Neural cell (in vitro differentiated cells): ENCODE data around the gene SLX4IP. TPM values are rescaled to one million over a fixed set of nuclear protein-coding genes. Genes with fewer than 3 reads are reported as not detected.

Experiments
- H2AFZ ChIP-seq: fragments of 200-600, 300-800 bp; sonication (generic), shearing (Covaris generic); 2 replicates; pipeline ENCODE4 v1.6.0; 2014; ENCODE audit warnings: low read depth, mild to moderate bottlenecking, antibody characterized with exemption, low read length, moderate library complexity
- H3F3A ChIP-seq: fragments of 200-600 bp; shearing (Covaris generic); 2 replicates; pipeline ENCODE4 v1.6.1; 2016; ENCODE audit warnings: mild to moderate bottlenecking, moderate library complexity, mixed read lengths, antibody characterized with exemption, low read length; ENCODE audit not compliant: insufficient read depth, poor library complexity, severe bottlenecking
- H3K27ac ChIP-seq: fragments of 200-600, 300-800 bp; sonication (generic), shearing (Covaris generic); 2 replicates; pipeline ENCODE4 v1.5.1; 2014; ENCODE audit warnings: mild to moderate bottlenecking, low read length, moderate library complexity
- H3K27me3 ChIP-seq: fragments of 300-800, 200-600 bp; sonication (generic), shearing (Covaris generic); 2 replicates; pipeline ENCODE4 v1.6.0; 2014; ENCODE audit warnings: mild to moderate bottlenecking, low read depth, low read length, moderate library complexity; ENCODE audit not compliant: insufficient read depth
- H3K36me3 ChIP-seq: fragments of 300-800, 200-600 bp; sonication (generic), shearing (Covaris generic); 2 replicates; pipeline ENCODE4 v1.5.1; 2014; ENCODE audit warnings: mild to moderate bottlenecking, antibody characterized with exemption, low read length, moderate library complexity; ENCODE audit not compliant: insufficient read depth
- H3K4me2 ChIP-seq: fragments of 300-800, 200-600 bp; sonication (generic), shearing (Covaris generic); 2 replicates; pipeline ENCODE4 v1.6.0; 2014; ENCODE audit warnings: mild to moderate bottlenecking, low read length
- H3K4me3 ChIP-seq: fragments of 300-800, 200-600 bp; sonication (generic), shearing (Covaris generic); 2 replicates; pipeline ENCODE4 v1.5.1; 2014; ENCODE audit warnings: mild to moderate bottlenecking, low read length, moderate library complexity
- H3K79me2 ChIP-seq: fragments of 200-600 bp; shearing (Covaris generic); replicated peaks from 2 replicates; pipeline ENCODE4 v1.6.0; 2014; ENCODE audit warnings: mild to moderate bottlenecking, low read length, moderate library complexity; ENCODE audit not compliant: insufficient read depth
- H3K9ac ChIP-seq: fragments of 300-800, 200-600 bp; sonication (generic), shearing (Covaris generic); 2 replicates; pipeline ENCODE4 v1.6.1; 2016; ENCODE audit warnings: mild to moderate bottlenecking, low read length, mixed read lengths
- H3K9me2 ChIP-seq: fragments of 200-600 bp; shearing (Covaris generic); 2 replicates; pipeline ENCODE4 v1.6.1; 2016; ENCODE audit warnings: mild to moderate bottlenecking, low read length, mixed read lengths; ENCODE audit not compliant: insufficient read depth
- H3K9me3 ChIP-seq: fragments of 200-600, 300-800 bp; sonication (generic), shearing (Covaris generic); 2 replicates; pipeline ENCODE4 v1.6.1; 2016; ENCODE audit warnings: mild to moderate bottlenecking, mixed run types, low read length, moderate library complexity, mixed read lengths
- H4K20me1 ChIP-seq: fragments of 200-600 bp; shearing (Covaris generic); 2 replicates; pipeline ENCODE4 v1.6.1; 2016; ENCODE audit warnings: mild to moderate bottlenecking, mixed run types; ENCODE audit not compliant: insufficient read depth
- CTCF ChIP-seq: fragments of 450-650 bp; IDR thresholded peaks from 2 replicates; pipeline ENCODE4 v1.5.1; 2014; ENCODE audit warnings: antibody characterized with exemption, mild to moderate bottlenecking, moderate library complexity; ENCODE audit not compliant: poor library complexity, severe bottlenecking
- EP300 ChIP-seq: fragments of 450-650 bp; conservative IDR thresholded peaks from 2 replicates; pipeline ENCODE4 v1.6.1; 2014; ENCODE audit warnings: antibody characterized with exemption, mild to moderate bottlenecking, moderate library complexity; ENCODE audit not compliant: poor library complexity, severe bottlenecking
- EZH2 ChIP-seq: fragments of 200-600, 300-800 bp; shearing (Covaris generic), sonication (generic); IDR thresholded peaks from 2 replicates; pipeline ENCODE4 v1.6.1; 2014; ENCODE audit warnings: antibody characterized with exemption, low read length, borderline replicate concordance, mild to moderate bottlenecking; ENCODE audit not compliant: insufficient read depth, poor library complexity, severe bottlenecking
- MXI1 ChIP-seq: fragments of 450-650 bp; conservative IDR thresholded peaks from 2 replicates; pipeline ENCODE4 v1.6.1; 2014; ENCODE audit warnings: antibody characterized with exemption, mild to moderate bottlenecking; ENCODE audit not compliant: poor library complexity, severe bottlenecking
- POLR2AphosphoS5 ChIP-seq: IDR thresholded peaks from 2 replicates; pipeline ENCODE4 v1.6.1; 2012
- RAD21 ChIP-seq: fragments of 450-650 bp; conservative IDR thresholded peaks from 2 replicates; pipeline ENCODE4 v1.6.1; 2014; ENCODE audit warnings: antibody characterized with exemption, mild to moderate bottlenecking, moderate library complexity
- REST ChIP-seq: IDR thresholded peaks from 2 replicates; pipeline ENCODE4 v1.6.1; 2012; ENCODE audit warnings: borderline replicate concordance
- SMC3 ChIP-seq: fragments of 450-650 bp; conservative IDR thresholded peaks from 2 replicates; pipeline ENCODE4 v1.6.1; 2014; ENCODE audit warnings: antibody characterized with exemption, mild to moderate bottlenecking, moderate library complexity; ENCODE audit not compliant: poor library complexity
- TAF1 ChIP-seq: IDR thresholded peaks from 2 replicates; pipeline ENCODE4 v1.6.1; 2012; ENCODE audit warnings: low read depth
- polyA plus RNA-seq: library from polyadenylated mRNA; depleted of rRNA; stranded (reverse); fragments of >200 nt; gene quantifications from 2 replicates; pipeline ENCODE4 v1.2.3, GENCODE V29; 2014

SLX4IP gene
- polyA plus RNA-seq, 1 donor from 2014 or later = 6.4 TPM

- H3K9me3 ChIP-seq = no peaks in the 10 kb centered on the region
- no peaks in the 10 kb centered on the region for H3K9me2 ChIP-seq
- H2AFZ ChIP-seq = no peak overlapping the region
- no peaks in the 10 kb centered on the region for H3K36me3 ChIP-seq
- H3K9ac ChIP-seq = no peak overlapping the region
- no peak overlapping the region for H3K4me2 ChIP-seq
- H3K27me3 ChIP-seq = no peaks in the 10 kb centered on the region
- H3F3A ChIP-seq = no peaks in the 10 kb centered on the region
- TF ChIP-seq EZH2 (no peak), MXI1 (no peak), SMC3 (no peak), EP300 (no peak), REST (no peak), CTCF (no peak), TAF1 (no peak), POLR2AphosphoS5 (no peak), RAD21 (no peak)
- no peaks in the 10 kb centered on the region for H4K20me1 ChIP-seq
- H3K27ac ChIP-seq = no peak overlapping the region
- no peak overlapping the region for H3K4me3 ChIP-seq
- H3K79me2 ChIP-seq = peaks cover 15% of the 10 kb centered on the region
These were observed 4.4 kb upstream of the SLX4IP start for GRCh38 chr20:10430704-10431103.

GRCh38 chr20:10432079-10432478 lies 3.0 kb upstream of the SLX4IP start:
- H3K9me2 ChIP-seq = no peaks in the 10 kb centered on the region
- H3K9ac ChIP-seq = no peak overlapping the region
- no peak overlapping the region for H2AFZ ChIP-seq
- TF ChIP-seq EZH2 (no peak), MXI1 (no peak), CTCF (no peak), TAF1 (no peak), RAD21 (no peak), REST (no peak), POLR2AphosphoS5 (no peak), EP300 (no peak), SMC3 (no peak)
- H3K36me3 ChIP-seq = no peaks in the 10 kb centered on the region
- H3K79me2 ChIP-seq = peaks cover 19% of the 10 kb centered on the region
- H3K27ac ChIP-seq = no peak overlapping the region
- H3F3A ChIP-seq = no peaks in the 10 kb centered on the region
- no peaks in the 10 kb centered on the region for H3K27me3 ChIP-seq
- H4K20me1 ChIP-seq = no peaks in the 10 kb centered on the region
- H3K4me2 ChIP-seq = no peak overlapping the region
- H3K4me3 ChIP-seq = no peak overlapping the region
- no peaks in the 10 kb centered on the region for H3K9me3 ChIP-seq
